Activated CD8-positive, alpha-beta memory T cell treated with anti-CD3 and anti-CD28 coated beads for 48 hours (primary cell): ENCODE results near the gene CDC42BPB.
"Not testable (repeated sequence)": the region's sequence is repeated elsewhere in the genome, so short reads cannot be mapped to it uniquely, and the experiment has no call there.

Experiments
- DNase-seq, 3 experiments: peaks; one replicate each; pipeline ENCODE4 v3.0.0-alpha.2; 2020; ENCODE audit warnings: low read depth in 2 of 3, low spot score in 2 of 3

The CDC42BPB gene

GRCh38 chr14:103047453-103047852 is 9.9 kb downstream of the CDC42BPB start:
- not testable (repeated sequence) for DNase-seq

- no peak for DNase-seq
Observed at GRCh38 chr14:103045371-103045869, 11.9 kb downstream of the CDC42BPB start.

GRCh38 chr14:103043257-103044015 is 13.9 kb downstream of the CDC42BPB start:
- DNase-seq: no peak

GRCh38 chr14:103041464-103041863 is 15.9 kb downstream of the CDC42BPB start:
- DNase-seq: no peak

- DNase-seq: no peak
Observed at GRCh38 chr14:103033681-103034096, 23.7 kb downstream of the CDC42BPB start.

GRCh38 chr14:103031956-103032355 is 25.4 kb downstream of the CDC42BPB start:
- no peak for DNase-seq

- DNase-seq: no peak
Observed at GRCh38 chr14:103031566-103031911, 25.8 kb downstream of the CDC42BPB start.

GRCh38 chr14:103030741-103031565 is 26.4 kb downstream of the CDC42BPB start:
- no peak for DNase-seq

GRCh38 chr14:103029936-103030335 is 27.4 kb downstream of the CDC42BPB start:
- no peak for DNase-seq

GRCh38 chr14:103028772-103029171 is 28.6 kb downstream of the CDC42BPB start:
- no peak for DNase-seq

- DNase-seq: no peak
Observed at GRCh38 chr14:103028161-103028767, 29.1 kb downstream of the CDC42BPB start.

GRCh38 chr14:103027451-103027850 is 29.9 kb downstream of the CDC42BPB start:
- no peak for DNase-seq

- no peak for DNase-seq
Observed at GRCh38 chr14:103026988-103027387, 30.4 kb downstream of the CDC42BPB start.

- not testable (repeated sequence) for DNase-seq
Observed at GRCh38 chr14:103026196-103026595, 31.2 kb downstream of the CDC42BPB start.

GRCh38 chr14:103023881-103024473 is 33.4 kb downstream of the CDC42BPB start:
- DNase-seq: no peak

GRCh38 chr14:103022685-103023044 is 34.7 kb downstream of the CDC42BPB start:
- no peak for DNase-seq

GRCh38 chr14:103022002-103022684 is 35.2 kb downstream of the CDC42BPB start:
- no peak for DNase-seq

- DNase-seq: no peak
Observed at GRCh38 chr14:103021684-103022001, 35.7 kb downstream of the CDC42BPB start.

- no peak for DNase-seq
Observed at GRCh38 chr14:103020271-103021170, 36.8 kb downstream of the CDC42BPB start.

GRCh38 chr14:103019826-103020225 is 37.5 kb downstream of the CDC42BPB start:
- no peak for DNase-seq
